Midbrain (tissue), 1 donor: ENCODE data around the gene PHLPP2.
"Not testable (repeated sequence)": the region's sequence is repeated elsewhere in the genome, so short reads cannot be mapped to it uniquely, and the experiment has no call there.

Experiments used
- DNase-seq: peaks from one replicate; lab custom pipeline; 2025; lab: John Stamatoyannopoulos, UW

PHLPP2 gene

GRCh38 chr16:71722801-71723536 lies 1.5 kb downstream of the PHLPP2 start:
- peak; percentile 36 for DNase-seq

- no peak for DNase-seq
These were observed 3.3 kb downstream of the PHLPP2 start for GRCh38 chr16:71721066-71721740.

GRCh38 chr16:71712501-71712900 lies 12.0 kb downstream of the PHLPP2 start:
- no peak for DNase-seq

GRCh38 chr16:71711789-71712188 lies 12.7 kb downstream of the PHLPP2 start:
- no peak for DNase-seq

- DNase-seq, result no peak
These were observed 15.2 kb downstream of the PHLPP2 start for GRCh38 chr16:71709229-71709781.

- DNase-seq, result no peak
These were observed 15.8 kb downstream of the PHLPP2 start for GRCh38 chr16:71708696-71709095.

GRCh38 chr16:71707199-71707598 lies 17.3 kb downstream of the PHLPP2 start:
- no peak for DNase-seq

GRCh38 chr16:71706046-71706445 lies 18.5 kb downstream of the PHLPP2 start:
- DNase-seq, result no peak

- DNase-seq, result no peak
These were observed 21.2 kb downstream of the PHLPP2 start for GRCh38 chr16:71703333-71703732.

- DNase-seq, result no peak
These were observed 23.7 kb downstream of the PHLPP2 start for GRCh38 chr16:71700831-71701230.

- no peak for DNase-seq
These were observed 26.0 kb downstream of the PHLPP2 start for GRCh38 chr16:71698491-71698890.

GRCh38 chr16:71693164-71693563 lies 31.3 kb downstream of the PHLPP2 start:
- no peak for DNase-seq

- no peak for DNase-seq
These were observed 34.6 kb downstream of the PHLPP2 start for GRCh38 chr16:71689901-71690300.

GRCh38 chr16:71687861-71688260 lies 36.6 kb downstream of the PHLPP2 start:
- DNase-seq, result no peak

- not testable (repeated sequence) for DNase-seq
These were observed 40.2 kb downstream of the PHLPP2 start for GRCh38 chr16:71684280-71684679.

GRCh38 chr16:71681360-71681759 lies 43.1 kb downstream of the PHLPP2 start:
- no peak for DNase-seq

- DNase-seq, result no peak
These were observed 48.3 kb downstream of the PHLPP2 start for GRCh38 chr16:71676236-71676635.

GRCh38 chr16:71675380-71675779 lies 49.1 kb downstream of the PHLPP2 start:
- DNase-seq, result no peak

- DNase-seq, result no peak
These were observed 50.3 kb downstream of the PHLPP2 start for GRCh38 chr16:71674229-71674628.

GRCh38 chr16:71673582-71673973 lies 50.9 kb downstream of the PHLPP2 start:
- no peak for DNase-seq

- DNase-seq, result no peak
These were observed 51.5 kb downstream of the PHLPP2 start for GRCh38 chr16:71672803-71673581.

GRCh38 chr16:71672125-71672524 lies 52.4 kb downstream of the PHLPP2 start:
- DNase-seq, result no peak

GRCh38 chr16:71671165-71671564 lies 53.3 kb downstream of the PHLPP2 start:
- DNase-seq, result no peak
